GM19455 (cell line): Measurements from ENCODE around the gene TMEM163.
"Not testable (repeated sequence)": the region's sequence is repeated elsewhere in the genome, so short reads cannot be mapped to it uniquely, and the experiment has no call there.

Source experiments
- ATAC-seq: cut with Tn5 transposase; IDR thresholded peaks from one replicate; pipeline ENCODE4 v1.9.1; 2021; ENCODE audit not compliant: unreplicated experiment

TMEM163 gene

DNA sequence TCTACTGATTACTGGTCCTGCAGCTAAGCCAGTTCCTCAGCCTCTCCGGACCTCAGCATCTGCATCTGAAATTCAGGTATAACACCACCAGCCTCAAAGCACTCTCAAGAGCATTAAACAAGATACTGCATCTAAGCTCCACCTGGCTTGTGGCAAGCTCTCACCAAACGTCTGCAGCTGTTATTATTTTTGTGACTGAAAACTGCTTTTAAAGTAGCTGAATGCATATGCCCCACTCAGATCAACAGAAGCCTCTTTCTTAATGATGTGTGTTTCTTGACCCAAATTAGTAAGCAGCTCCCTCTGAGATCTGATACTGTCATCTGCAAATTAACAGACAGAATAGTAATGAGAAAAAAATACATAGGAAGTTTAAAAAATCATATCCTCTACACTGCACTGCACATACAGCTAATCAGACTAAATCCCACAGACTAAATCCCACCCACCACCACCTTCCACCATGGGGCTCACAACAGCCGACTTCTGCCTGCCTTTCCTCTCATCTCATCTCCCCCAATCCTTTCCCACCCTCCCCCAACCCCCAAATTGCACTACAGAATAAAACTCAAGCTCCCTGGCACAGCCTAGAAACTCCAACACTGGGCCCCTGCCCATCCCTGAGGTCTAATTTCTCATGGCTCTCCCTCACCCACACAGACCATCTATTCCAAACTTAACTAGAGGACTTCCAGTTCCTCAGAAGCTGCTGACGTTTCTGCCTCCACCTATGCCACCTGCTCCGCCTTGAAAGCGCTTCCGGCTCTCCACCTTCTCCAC lies 52.9 kb downstream of the TMEM163 start:
- ATAC-seq, result no peak

DNA sequence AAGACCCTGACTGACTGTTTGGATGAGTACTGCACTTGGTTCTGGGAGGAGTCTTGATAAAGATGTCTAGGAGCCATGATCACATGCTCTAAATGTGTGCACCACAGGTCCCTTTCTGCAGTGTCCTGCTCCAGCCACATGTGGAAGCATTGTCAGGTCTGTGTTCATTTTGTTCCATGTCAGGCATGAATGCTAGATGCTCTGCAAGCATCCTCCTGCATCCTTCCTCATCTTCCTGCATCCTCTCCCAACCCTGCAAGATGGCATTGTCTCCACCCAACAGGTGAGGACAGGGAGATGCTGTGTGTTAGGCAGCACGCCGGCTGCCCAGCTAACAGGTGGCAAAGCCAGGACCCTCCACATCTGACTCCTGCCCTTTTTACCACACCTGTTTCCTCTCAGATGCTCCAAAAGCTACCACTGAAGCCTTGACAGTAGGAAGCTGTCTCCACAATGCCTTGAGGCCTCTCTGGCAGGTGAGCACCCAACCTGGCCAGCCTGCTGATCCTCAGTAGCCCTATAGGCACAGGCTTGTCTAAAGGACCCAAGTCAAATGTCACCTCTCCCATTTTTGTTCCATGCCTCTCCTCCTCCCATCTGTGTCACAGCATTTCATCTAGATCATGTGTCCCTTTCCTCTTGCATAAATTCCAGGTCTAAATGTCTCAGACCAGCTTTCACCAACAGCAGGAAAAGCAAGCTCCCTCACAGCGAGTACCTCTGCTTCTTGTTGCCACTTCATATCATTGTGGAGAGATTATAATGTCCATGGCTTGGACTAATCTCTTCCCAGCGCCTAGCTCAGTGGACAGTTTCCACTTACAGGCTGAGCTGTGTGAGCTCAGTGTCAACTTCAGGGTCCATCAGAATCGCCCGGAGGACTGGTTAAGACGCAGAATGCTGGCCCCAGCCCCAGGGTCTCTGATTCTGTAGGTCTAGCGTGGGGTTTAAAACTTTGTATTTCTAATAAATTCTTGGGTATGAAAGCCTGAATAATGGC lies 55.0 kb downstream of the TMEM163 start:
- ATAC-seq, result no peak

DNA sequence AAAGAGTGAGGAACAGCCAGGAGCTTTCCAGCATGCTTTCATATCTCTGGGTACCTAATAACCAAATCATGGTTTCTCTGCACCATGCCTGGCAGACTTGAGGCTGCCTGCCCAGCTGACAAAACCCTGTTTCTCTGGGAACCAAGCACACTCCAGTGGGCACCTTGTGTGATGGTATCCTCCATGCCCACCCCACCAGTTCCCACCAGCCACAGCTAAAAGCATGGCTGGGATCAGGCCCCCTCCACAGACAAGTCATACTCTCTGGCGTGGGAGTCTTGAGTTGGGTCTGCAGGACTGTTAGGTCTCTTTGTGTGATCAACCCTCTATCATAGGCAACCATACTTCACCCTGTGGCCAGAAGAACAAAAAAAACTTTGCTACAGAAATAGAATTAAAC lies 56.0 kb downstream of the TMEM163 start:
- ATAC-seq, result no peak

DNA sequence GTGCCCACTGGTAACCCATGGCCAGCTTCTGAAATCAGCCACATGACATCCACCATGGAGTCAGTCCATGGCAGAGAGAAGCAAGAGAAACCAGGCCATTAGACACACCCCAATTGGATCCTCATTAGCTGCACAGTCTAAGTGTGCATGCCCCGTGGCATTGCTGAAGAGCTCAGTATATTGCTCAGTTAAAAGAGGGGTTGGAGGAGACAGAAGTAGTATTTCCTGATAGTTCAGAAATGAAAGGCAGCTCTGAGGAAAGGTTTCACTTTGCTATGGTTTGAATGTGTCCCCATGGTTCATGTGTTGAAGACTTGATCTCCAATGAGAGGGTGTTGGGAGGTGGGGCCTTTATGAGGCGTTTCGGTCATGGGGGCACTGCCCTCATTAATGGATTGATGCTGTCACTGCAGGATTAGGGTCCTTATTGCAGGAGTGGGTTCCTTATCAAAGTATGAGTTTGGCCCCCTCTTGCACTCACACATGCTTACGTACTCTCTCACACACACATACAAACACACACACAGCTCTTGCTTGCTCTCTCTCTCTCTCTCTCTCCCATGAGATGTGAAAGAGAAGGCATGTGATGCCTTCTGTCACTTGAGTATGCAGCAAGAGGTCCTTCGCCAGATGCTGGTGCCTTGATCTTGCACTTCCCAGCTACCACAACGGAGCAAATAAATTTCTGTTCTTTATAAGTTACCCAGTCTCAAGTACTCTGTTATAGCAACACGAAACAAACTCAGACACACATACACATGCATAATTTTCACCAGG lies 58.0 kb downstream of the TMEM163 start:
- no peak for ATAC-seq

DNA sequence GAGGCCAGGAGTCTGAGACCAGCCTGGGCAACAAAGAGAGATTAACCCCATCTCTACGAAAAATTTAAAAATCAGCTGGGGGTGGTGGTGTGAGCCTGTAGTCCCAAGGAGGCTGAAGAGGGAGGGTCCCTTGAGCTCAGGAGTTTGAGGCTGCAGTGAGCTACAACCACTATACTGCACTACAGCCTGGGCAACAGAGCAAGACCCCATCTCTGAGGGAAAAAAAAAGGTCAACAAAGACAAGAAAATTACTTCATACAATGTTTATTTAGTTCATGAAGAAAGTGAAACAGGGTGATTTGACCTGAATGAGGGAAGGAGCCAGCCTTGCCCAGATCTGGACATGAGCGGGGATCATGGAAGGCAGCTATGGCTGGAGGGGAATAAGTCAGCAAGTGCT lies 59.1 kb downstream of the TMEM163 start:
- no peak for ATAC-seq

DNA sequence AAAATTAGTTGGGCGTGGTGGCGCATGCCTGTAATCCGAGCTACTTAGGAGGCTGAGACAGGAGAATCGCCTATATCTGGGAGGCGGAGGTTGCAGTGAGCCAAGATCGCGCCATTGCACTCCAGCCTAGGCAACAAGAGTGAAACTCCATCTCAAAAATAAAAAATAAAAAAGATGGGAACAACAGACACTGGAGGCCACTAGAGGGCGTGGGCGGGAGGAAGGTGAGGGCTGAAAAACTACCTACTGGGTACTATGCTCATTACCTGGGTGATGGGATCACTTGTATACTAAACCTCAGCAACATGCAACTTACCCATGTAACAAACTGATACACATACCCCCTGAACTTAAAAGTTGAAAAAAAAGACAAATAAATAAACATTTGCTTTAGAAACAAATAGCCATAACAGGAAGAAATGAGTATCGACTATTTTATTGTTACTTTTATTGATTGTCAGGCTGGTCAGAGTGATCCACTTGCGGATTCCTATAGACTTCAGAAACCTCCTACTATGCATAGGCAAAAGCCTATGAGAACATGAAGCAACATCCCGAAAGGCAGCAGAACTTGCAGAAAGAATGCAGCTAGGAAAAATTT lies 61.0 kb downstream of the TMEM163 start:
- no peak for ATAC-seq

DNA sequence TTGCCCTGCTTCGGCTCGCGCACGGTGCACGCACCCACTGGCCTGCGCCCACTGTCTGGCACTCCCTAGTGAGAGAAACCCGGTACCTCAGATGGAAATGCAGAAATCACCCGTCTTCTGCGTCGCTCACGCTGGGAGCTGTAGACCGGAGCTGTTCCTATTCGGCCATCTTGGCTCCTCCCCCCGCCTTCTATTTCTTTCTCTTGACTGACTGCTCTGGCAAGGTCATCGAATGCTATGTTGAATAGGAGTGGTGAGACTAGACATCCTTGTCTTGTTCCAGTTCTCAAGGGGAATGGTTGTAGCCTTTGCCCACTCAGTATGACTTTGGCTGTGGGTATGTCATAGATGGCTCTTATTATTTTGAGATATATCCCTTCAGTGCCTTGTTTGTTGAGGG lies 62.4 kb downstream of the TMEM163 start:
- not testable (repeated sequence) for ATAC-seq

DNA sequence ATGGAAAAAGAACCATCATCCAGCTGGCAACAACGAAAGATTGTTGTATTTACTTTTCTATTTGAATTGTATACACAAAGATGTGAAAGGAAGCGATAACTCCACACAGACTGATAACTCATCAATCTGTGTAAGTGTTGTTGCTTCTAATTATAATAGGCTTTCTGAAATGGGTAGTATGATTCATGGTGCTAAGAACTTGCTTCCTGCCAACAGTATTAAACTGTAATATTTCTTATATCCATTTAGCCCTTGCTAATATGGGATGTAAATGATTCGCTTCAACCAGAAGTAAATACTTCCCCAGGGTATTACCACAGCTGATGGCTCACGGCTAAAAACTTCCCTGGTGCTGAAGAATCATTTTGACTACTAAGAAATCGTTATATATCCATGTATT lies 70.2 kb downstream of the TMEM163 start:
- ATAC-seq, result no peak

DNA sequence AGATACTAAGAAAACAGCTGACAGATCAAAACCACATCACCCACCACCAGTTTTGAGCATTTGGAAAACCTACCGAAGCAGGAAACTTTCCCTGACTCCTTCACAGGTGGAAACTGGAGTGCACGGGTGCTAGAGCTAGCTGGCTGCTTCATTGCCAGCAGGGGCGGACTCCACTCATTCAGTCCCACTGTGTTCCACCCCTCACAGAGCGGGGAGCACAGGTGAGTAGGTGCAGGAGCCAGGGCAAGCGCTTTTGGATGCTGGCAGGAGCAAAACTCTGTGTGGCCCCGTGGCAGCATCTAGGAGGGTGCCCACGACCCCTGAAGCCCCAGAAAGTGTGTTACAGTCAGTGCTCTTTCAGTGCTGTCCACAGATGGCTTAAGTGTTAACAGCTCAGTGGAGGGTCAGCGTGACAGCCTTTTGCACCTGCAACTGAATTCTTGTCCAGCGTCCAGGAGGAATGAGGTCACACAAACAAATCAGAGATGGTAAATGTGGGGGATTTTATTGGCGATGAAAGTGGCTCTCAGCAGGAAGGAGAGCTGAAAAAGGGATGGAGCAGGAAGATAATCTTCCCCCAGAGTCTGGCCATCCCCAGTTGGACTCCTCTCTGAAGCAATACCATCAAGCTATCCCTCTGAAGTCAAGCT lies 71.1 kb downstream of the TMEM163 start:
- no peak for ATAC-seq

DNA sequence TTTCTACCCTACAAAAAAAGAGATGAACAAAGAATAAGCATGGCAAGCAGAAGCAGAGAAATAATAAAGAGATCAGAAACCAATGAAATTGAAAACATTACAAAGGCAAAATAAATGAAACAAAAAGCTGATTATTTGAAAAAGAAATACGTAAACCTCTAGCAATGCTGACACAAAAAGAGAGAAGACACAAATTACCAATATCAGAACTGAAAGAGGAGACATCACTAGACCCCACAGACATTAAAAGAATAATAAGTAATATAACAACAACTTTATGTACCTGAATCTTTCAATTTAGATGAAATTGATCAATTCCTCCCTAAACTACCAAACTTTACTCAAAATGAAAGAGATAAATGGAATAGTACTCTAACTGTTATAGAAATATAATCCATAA lies 75.9 kb downstream of the TMEM163 start:
- ATAC-seq, result no peak

DNA sequence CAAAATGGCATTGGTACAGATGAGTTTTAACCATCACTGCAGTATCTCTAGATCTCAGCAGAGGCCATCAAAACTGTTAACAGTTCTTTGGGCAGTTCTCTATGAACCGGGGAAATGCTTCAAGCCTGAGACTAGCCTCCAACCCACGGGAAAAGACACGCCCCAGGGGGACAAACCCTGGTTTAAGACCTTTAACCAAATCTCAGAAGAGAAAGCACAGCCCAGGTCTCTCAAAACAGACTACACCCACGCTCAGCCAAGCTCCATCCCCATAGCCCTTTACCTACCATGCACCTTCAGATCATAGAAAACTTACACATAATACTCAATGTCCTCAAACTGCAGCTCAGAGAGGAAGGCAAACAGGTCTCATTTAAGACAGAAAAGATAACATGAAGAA lies 78.3 kb downstream of the TMEM163 start:
- ATAC-seq, result no peak

DNA sequence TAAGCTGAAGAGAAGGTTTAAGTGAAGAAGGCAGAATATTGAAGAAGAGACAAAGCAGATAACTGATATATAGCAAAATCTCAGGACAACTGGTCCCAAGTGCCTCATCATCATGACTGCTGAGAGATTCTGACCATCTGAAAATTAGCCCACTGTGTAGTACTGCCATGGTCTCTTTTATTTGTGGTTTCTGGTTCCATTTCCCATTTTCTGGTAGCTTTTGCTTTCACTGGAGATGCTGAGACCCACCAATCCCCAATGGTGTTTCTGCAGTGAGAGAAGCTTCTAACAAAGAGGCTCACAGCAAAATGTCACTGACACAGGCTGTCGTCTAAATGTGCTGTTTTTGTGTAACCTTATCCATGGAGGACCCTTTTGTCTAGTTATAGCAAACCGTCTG lies 79.5 kb downstream of the TMEM163 start:
- no peak for ATAC-seq

DNA sequence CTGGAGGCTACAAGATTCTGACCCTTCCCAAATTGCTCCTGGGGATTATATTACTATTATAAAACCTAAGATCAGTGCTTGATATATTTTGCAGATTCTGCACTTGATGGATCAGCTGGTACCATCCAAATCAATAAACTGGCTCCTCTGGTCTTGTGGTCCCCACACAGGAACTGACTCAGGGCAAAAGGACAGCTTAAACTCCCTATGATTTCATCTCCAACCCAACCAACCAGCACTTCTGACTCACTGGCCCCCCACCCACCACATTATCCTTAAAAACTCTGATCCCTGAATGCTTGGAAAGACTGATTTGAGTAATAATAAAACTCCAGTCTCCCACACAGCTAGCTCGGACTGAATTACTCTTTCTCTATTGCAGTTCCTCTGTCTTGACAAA lies 82.1 kb downstream of the TMEM163 start:
- ATAC-seq, result no peak

DNA sequence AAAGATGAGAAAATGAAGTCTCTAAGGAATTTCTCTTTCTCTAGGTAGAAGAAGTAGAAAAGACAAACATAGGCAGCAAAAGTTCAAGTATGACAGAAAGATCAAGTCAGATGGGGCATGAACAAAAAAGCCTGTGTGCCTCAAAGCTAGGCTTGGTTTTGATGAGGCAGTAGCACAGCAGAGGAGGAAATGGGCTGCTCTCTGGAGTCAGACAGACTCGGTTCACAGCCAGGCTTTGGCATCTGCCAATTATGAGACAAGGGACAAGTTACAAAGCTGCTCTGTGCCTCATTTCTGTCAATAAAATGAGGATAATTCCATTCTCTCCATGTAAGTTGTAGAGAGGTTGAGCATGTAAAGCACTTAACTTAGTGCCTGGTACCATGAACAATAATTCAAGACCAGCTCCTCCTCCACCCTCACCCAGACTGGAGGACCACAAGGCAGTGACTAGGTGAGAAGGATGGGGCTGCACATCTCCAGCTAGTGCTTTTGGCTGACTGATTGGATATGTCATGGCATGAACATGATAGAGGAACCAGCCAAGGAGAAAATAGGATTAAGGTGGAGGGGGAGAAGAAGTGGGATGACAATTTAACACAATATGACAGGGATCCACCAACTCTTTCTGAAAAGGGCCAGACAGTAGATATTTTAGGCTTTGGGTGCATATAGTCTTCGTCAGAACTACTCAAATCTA lies 84.6 kb downstream of the TMEM163 start:
- ATAC-seq, result no peak

DNA sequence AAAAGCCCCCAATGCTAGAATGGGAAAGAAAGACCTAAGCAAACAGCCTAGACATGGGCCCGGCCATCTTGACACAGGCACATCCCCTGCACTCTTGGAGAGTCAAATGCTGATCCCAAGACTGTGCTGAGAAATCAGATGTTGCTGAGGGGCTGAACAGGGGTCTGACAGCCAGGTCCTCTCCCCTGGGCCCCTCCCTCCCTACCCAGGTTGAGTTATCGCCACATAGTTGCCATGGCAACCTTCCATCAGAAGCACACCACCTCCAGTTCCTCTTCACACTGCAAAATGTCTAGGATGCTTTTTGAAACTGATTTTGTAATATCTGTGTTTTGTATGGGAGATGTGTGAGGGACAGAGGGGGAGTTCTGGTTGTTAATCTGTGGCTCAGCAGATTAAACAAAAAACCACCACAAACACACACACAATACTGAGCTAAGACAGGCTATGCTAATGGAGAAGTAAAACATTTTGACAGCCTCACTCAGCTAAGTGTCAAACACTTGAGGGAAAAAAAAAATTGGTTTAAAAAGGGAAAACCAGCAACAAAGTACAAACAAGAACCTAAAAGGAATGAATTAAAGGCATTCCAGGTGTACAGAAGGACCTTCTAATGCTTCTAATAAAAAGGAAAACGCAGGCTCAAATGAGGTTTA lies 88.2 kb downstream of the TMEM163 start:
- no peak for ATAC-seq

DNA sequence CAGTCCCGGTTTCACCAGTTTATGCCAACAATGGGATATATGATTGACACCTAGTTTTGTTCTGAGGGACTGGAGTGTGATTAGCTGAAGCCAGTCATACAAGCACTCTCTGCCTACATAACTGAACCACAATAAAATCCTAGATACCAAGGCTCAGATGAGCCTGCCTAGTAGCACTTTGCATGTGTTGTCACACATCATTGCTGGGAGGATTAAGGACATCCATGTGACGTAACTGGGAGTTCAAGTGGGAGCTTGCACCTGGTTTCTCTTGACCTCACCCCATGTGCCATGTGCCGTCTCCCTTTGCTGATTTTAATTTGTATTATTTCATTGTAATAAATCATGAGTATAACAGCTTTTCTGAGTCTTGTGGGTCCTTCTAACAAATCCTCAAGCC lies 90.3 kb downstream of the TMEM163 start:
- ATAC-seq, result no peak

DNA sequence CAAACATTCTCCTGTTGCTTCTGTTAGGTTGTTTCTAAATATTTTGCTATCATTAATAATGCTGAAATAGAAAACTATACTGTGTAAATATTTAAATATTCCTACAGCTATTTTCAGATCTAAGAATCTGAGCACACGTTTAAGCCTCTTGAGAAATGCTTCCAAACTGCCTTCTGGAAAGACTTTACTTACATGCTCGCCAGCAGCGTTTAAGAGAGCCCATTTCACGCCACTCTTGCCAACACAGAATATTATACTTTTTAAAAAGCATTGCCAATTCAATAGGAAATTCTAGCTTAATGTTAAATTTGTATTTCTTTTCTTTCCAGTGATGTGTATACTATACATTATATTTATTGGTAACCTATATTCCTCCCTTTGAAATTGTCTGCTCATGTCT lies 92.0 kb downstream of the TMEM163 start:
- no peak for ATAC-seq

DNA sequence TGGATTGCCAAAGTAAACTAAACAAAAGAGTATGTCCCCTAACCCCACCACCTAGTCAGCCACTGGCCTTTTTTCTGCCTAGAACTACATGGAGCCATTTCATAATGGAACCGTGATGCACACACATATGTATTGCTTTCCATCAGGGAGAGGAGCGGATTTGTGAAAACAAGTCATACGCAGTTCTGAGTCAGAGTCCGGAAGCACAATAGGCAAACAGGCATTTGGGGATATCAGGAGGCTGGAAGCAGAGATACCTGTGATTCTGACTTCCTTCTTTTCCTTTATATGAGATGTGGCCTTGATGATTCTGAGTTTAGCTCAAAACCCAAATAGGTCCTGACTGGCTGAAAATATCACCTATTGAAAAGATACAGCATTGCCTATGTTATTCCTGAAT lies 93.5 kb downstream of the TMEM163 start:
- ATAC-seq, result no peak

DNA sequence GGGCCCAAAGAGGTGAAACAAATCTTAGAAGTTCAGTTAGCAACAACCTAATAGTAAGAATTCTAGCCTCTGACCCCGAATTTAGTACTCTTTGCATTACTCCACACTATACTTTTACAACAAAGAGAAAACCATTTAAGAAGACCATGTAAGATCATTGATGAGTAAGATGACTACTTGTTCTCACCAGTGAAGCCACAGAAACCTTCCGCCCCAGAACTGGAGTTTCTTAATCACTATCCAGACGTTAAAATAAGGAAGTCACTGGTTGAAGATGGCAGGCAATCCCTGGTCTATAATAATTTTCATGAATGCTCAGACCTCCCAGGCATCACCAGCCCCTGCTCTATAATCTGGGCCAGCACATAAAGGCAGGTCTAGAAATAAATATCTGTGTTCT lies 95.0 kb downstream of the TMEM163 start:
- ATAC-seq, result peak; percentile 90
